RPMI7951 (cell line): ENCODE results near the gene HSPA4. TPM values are rescaled to one million over a fixed set of nuclear protein-coding genes. Genes with fewer than 3 reads are reported as not detected.
"Not testable (repeated sequence)": the region's sequence is repeated elsewhere in the genome, so short reads cannot be mapped to it uniquely, and the experiment has no call there.

Experiments
- DNase-seq: peaks from one replicate; pipeline ENCODE4 v3.0.0-alpha.2; 2012; ENCODE audit warnings: low read depth
- total RNA-seq: library from RNA; depleted of rRNA; stranded (reverse); fragments of >200 nt; shearing (Covaris generic); gene quantifications from 2 replicates; pipeline ENCODE4 v1.2.3, GENCODE V29; 2014

Gene HSPA4
- total RNA-seq, 1 experiment from 2014 or later, result 108 TPM

DNA sequence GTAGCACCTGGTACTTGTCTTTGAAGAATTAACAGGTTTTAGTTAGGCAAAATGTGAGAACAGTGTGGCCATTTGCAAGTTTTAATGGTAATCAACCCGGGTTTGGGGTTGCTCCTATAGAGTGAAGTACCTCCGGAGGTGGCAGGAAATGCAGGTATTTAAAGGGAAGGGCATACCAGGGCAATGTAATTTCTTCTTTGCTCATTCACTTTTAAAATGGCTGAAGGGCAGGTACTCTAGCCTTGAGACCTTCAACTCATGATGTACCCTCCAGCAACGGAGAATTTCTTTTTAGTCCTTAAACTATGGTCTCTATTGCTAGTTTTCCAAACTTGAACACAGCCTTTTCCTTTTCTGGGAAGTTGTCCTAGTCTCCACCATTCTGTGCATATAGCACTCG is 1.3 kb upstream of the HSPA4 start:
- DNase-seq, result no peak

DNA sequence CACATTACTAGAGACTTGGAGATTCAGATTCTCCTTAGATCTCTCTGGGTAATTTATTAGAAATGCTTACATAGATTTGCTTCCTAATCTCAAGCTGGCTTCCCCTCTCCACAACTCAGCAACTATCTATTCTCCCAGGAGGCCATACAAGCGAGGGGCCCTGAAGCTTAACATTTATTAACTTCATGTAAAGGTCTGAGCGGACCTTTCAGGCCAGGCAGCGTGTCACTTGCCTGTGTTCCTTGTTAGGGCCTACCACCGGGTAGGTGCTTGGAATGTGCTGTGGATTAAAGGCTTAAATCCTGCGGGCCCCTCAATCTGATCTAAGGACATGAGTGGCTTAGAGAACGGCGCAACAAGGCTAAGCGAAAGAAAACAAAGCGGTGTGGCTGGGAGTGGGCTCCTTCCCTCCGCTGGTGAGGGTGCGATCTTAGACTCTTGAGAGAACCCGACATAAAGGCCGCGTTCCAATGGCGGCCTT is 712 bp upstream of the HSPA4 start:
- DNase-seq, result no peak

DNA sequence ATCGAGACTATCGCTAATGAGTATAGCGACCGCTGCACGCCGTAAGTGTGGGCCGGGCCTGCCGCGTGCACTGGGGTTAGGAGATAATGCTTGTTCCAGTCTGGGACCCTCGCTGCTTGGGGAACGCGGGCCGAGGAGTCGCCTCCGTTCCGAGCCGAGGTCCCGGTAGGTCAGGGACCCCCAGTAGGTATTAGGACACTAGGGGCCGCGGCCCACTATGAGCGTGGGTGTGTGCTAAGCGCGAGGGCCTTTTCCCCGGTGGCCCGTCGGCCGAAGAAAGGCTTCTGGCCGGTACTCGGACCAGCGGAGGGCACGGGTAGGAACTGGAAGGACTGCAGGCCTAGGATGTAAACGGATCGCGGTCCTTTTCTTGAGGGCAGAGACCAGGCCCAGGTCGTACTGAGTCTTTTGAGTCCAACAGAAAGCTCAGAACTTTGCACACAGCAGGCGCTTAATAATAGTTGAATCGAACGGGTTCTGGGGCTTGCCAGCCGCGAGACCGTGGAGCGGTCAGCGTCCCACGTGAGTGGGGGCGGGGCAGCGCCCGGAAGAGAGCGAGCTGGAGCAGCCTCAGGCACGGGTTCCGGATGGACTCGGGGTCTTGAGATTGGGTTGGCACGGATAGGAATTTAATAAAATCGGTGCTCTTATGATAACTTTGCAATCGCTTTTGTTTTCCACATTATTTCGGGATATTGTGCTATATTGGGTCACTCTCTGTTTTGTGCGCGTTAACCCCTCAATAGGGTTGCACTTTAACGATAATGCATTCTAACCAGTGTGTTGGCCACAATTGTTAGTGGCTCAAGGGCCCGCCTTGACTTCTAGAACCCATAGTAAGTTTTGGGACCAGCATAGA is 733 bp downstream of the HSPA4 start:
- DNase-seq, result peak; percentile 62

DNA sequence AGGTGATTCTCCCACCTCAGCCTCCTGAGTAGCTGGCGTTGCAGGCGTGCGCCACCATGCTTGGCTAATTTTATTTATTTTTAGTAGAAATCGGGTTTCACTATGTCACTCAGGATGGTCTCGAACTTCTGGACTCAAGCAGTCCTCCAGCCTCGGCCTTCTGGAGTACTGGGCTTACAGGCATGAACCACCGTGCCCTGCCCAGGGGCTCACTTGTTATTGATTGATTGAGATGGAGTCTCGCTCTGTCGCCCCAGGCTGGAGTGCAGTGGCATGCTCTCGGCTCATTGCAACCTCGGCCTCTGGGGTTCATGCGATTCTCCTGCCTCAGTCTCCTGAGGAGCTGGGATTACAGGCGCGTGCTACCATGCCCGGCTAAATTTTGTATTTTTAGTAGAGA is 1.6 kb downstream of the HSPA4 start:
- DNase-seq, result no peak

DNA sequence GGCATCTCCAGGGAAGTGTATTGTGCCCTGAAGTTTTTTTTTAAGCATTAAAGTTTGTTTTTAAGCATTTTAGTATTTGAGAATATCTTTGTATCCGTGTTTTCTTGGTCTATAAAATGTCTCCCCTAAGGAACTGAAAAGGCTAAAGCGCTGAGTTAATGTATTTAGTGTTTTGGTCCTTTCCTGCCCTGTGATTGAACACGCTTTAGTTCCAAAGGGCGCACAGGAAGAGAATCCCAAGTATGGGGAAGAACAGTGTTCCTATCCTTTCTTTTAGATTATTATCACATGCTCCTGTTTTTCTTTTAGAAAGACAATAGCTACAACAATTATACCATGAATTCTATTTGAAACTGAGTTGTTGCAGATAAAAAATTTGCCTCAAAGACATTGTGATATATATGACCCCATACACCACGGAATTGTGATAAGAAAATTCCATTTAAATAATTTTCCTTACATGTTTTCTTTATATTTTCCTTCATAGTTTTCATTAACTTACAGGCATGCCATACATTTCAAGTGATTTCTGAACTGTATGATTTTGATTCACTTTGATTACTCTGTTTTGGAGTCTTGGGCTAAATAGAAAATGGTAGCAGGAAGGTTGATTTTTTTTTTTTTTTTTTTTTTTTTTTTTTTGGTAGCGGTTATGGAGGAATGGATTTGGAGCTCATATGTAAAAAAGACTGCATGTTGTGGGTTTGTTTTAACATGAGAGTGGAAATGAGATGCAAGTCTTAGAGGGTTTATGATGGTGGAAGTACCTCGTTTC is 3.1 kb downstream of the HSPA4 start:
- no peak for DNase-seq

DNA sequence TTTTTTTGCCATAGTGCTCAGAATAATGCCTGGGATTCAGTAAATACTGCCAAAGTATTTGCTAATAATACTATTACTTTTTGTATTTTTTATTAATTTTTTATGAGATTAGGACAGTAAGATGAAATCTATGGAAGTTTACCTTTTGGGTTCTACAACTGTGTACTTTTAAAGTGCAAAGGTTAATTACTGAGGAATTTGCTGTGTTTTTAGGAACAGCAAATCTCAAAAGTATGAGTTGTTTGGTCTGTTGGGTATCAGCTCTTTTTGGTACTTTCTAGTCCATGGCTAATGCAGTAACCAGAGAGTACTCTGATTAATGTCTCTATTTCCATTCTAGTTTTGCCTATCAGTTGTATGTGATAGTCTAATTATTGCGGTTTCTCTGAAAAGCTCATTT is 5.1 kb downstream of the HSPA4 start:
- no peak for DNase-seq

DNA sequence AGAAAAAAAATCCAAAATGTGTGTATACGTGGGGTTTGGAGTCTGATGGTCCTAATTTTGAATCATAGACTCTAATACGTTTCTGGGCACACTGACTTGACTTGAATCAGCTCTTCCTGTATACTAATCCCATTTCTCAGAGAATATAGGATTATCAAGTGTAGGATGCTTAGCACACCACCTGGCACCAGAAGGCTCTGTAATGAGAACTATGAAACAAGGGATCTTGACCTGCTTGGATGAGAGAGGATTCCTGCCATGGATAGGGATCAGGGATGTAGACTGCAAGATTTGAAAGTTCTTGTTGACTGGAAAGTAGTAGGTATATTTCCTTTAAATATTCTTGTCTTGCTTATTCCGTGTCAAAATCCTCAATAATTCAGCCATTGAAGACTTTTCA is 7.8 kb downstream of the HSPA4 start:
- DNase-seq, result no peak

DNA sequence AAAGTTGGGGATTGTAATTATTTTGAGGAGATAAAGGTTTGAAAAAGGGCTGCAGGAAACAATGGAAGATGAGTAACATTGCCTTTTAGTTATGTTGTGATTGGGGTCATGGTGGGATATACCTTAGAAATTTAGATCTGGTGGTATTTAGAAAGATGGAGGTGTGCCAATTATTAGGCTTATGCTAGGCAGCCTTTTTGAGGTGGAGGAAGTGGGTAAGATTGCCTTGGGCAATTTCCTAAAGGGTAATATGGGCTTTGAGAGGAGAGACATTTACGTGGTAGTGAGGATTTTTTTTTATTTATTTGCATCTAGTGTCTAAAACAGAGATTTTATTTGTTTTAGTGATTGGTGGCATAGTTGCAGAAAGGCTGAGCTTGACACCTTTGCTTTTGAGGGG is 10.5 kb downstream of the HSPA4 start:
- no peak for DNase-seq

DNA sequence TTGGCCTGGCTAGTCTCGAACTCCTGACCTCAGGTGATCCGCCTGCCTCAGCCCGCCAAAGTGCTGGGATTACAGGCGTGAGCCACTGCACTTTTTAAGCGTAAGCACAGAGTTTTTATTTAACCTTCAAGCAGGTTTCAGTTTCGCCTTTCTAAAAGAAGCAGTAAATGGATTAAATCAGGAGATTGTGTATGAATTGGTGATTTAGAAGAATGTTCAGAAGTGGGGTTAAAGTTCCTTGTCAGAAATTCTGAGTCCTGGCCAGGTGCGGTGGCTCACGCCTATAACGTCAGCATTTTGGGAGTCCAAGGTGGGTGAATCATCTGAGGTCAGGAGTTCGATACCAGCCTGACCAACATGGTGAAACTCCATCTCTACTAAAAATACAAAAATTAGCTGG is 12.2 kb downstream of the HSPA4 start:
- no peak for DNase-seq

DNA sequence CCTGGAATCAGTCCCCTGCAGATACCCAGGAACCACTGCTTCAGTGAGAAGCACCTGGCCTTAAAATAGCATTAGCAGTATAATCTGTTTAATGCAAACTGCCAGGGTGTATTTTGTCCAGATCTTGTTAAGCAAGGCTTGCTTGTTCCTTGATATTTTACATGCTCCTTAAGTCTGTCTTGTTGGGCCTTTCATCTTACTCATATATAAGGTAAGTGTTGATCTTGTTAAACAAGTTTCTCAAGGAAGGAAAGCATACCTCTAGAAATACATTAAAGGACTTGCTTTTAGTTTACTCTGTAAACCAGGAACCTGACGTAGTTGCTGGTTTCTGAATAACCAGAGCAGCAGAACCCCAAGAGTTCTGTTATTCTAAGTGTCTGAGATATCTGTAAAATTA is 13.7 kb downstream of the HSPA4 start:
- DNase-seq, result no peak

DNA sequence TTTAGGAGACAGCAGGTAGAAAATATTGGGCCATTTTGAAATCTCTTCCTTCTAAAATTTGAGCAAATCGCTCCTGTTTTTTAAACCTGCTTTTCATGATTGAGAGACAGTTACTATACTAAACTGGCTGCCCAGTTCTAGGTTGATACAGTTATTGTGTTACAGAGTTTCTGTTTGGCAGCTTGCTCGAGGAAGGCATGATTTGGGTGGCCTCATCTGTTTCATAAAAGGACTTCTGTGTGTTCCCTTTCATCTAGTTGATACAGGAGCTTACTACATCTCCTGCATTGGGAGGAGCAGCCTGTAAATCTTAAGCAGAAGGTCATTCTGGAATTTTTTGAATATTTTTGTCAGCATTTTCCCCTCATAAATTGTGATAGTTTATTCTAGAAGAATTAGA is 14.2 kb downstream of the HSPA4 start:
- no peak for DNase-seq

DNA sequence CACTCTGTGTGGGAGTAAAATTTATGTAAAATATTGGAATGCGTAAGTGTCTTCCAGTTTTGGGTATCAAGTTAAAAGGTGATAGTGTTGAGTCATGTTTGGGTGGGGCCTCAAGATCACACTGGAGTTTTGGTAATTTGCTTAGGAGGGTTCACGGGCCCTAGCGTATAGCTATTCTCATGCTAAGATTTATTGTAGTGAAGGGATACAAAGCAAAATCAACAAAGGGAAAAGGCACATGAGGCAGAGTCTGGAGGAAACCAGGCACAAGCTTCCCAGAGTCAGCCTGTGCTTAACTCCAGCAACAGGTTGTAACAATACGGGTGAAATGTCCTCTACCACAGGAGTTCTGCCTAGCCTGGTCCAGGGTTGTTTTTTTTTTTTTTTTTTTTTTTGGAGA is 20.2 kb downstream of the HSPA4 start:
- no peak for DNase-seq

DNA sequence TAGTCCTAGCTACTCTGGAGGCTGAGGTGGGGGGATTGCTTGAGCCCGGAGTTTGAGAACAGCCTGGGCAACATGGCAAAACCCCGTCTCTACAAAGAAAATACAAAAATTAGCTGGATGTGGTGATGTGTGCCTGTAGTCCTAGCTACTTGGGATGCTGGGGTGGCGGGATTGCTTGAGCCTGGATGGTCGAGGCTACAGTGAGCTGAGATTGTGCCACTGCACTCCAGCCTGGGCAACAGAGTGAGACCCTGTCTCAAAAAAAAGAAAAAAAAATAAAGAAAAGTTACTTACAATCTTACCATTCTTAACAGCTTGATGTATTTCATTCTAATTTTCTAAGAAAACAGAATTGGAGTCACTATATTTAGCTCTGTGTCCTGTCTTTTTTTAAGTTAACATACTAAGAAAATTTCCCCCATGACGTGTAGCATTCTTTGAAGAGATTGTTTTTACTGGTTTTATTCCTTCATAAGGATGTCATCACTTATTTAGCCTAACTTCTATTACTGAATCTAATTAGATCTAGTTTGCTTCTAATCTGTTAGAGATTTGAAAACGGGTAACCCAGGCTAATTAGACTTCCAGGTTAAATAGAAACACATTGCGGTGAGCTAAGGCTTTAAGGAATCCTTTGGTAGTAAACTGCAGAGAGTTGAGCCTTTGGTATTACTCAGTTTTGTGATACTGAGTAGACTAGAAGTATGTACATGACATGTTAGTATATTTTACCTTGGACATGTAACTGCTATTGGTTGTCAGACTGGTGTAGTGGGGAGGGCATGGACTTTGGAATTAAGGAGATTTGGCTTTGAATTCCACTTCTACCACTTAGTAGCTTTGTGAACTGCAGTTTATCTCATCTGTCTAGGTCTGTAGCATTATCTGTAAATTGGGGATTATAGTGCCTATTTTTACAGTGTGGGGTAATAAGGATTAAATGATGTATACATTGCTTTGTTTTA is 24.0 kb downstream of the HSPA4 start:
- DNase-seq, result no peak

DNA sequence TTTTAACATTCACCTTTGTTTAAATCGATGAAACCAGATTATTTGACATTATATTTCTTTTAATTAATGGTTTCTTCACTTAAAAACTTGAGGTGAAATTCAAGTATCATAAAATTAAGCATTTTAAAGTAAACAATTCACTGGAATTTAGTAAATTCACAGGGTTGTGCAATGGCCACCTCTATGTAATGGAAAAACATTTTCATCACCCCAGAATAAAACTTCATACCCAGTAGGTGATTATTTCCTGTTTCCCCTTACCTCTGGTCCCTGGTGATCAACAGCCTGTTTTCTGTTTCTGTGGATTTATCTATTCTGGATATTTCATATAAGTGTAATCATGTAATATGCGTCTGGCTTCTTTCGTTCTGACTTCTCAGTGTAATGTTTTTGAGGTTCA is 27.2 kb downstream of the HSPA4 start:
- no peak for DNase-seq

DNA sequence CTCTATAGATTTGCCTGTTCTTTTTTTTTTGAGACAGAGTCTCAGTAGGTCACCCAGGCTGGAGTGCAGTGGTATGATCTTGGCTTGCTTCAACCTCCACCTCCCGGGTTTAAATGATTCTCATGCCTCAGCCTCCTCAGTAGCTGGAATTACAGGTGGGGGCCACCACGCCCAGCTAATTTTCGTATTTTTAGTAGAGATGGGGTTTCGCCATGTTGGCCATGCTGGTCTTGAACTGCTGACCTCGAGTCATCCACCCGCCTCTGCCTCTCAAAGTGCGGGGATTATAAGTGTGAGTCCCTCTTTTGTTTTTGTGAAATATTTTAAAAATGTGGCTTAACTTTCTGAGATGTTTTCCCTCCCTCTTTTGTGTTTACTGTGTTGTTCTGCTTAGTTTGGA is 29.2 kb downstream of the HSPA4 start:
- DNase-seq, result no peak

DNA sequence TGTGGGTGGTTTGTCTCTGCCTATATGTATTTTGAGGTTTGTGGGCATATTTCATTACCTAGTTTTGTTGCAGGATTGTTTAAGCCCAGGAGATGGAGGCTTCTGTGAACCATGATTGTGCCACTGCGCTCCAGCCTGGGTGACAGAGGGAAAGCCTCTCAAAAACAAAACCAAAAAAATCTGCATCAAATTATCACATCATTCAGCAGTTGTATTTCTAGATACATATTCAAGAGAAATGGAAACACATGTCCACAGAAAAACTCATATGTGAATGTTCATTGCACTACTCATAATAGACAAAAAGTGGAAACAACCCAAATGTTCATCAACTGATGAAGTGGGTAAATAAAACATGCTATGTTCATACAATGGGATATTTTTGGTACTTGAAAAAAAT is 29.9 kb downstream of the HSPA4 start:
- DNase-seq, result no peak

DNA sequence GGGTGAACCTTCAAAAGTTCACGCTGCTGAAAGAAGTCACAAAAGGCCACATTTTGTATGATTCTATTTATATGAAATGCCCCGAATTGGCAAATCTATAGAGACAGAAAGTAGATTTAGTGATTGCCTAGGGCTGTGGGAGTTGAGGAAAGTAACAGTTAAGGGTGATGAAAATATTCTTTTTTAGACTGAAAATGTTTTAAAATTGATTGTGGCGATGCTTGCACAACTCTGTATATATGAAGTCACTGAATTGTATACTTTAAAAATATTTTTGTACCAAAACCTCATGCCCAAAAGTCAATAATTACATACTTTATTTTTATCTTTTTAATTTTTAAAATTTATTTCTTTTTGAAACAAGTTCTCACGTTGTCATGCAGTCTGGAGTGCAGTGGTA is 30.3 kb downstream of the HSPA4 start:
- no peak for DNase-seq

DNA sequence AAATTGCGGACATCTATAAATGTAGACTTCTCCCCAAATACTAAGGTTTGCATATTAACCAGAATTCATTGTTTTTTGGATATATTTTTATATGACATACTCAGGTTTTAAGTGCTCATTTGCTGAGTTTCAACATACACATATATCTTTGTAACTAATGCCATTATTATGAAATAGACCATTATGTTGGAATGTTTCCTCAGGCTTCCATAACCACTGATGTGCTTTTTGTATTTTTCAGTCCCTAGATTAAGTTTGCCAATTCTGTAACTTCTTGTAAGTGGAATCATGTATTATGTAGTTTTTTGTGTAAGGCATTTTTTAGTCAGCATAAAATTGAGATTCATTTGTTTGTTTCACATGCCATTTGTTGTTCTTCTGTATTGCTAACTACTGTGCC is 32.1 kb downstream of the HSPA4 start:
- DNase-seq, result no peak

DNA sequence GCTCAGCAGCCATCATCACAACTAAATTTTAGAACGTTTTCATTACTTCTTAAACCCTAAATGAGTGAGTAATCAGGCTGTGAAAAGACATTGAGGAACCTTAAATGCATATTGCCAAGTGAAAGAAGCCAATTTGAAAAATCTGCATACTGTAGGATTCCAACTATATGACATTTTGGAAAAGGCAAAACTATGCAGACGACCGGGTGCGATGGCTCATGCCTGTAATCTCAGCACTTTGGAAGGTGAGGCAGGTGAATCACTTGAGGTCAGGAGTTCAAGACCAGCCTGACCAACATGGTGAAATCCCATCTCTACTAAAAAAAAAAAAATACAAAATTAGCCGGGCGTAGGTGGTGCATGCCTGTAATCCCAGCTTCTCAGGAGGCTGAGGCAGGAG is 33.4 kb downstream of the HSPA4 start:
- DNase-seq, result not testable (repeated sequence)

DNA sequence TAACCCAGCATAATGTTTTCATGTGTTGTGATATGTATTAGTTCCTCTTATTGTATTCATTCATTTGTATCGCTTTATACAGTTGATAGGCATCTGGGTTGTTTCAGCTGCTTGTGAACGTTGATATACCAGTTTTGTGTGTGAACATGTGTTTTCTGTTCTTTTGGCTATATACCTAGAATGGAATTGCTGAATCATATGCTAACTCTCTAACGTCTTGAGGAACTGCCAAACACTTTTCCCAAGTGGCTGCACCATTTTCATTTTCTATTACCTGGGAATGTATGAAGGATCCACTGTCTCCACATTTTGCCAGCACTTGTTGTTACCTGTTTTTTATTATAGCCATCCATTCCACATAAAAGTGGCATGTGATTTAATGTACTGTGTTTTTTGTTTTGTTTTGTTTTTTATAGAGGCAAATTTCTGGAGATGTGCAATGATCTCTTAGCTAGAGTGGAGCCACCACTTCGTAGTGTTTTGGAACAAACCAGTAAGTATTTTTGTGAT is 34.6 kb downstream of the HSPA4 start:
- no peak for DNase-seq

DNA sequence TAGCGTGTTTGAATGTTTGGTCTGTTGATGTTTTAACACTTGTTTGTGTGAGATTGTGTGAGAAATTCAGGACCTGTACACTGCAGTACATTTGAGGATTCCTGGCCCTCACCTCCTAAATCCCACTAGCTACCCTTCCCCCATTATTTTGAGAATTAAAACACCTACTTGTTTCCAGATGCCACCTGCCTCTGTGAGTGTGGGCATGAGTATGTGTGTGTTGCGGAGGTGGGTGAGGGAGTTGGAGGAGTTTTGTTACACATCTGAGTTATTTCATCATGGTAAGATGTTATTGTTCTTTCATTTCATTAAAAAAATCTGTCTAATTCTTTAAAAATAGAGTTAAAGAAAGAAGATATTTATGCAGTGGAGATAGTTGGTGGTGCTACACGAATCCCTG is 36.3 kb downstream of the HSPA4 start:
- DNase-seq, result no peak

DNA sequence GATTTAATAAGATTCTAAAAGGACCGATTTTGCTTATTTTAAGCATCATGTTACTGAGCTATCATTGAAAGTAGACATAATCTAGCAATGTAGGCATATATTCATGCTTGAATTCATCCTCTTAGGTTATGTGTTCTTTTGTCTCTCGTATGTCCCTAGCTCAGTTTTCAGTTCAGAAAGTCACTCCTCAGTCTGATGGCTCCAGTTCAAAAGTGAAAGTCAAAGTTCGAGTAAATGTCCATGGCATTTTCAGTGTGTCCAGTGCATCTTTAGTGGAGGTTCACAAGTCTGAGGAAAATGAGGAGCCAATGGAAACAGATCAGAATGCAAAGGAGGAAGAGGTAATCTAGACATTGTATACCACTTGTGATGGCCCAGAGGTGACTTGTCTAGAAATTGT is 39.2 kb downstream of the HSPA4 start:
- no peak for DNase-seq
